OCI-LY1 (cell line): ENCODE measurements around the gene CSTB.

Experiments used
- EZH2 ChIP-seq: fragments of 200-600 bp; sonication (generic), shearing (Covaris generic); IDR thresholded peaks from 2 replicates; pipeline ENCODE4 v1.8.0; 2017; ENCODE audit warnings: borderline replicate concordance, mixed run types, mild to moderate bottlenecking, antibody characterized with exemption, low read length, moderate library complexity, mixed read lengths
- TF ChIP-seq, protein P1 (sequence below): fragments of 200-600 bp; sonication (generic), shearing (Covaris generic); IDR thresholded peaks from 2 replicates; pipeline ENCODE4 v1.5.1; 2017; ENCODE audit warnings: mild to moderate bottlenecking, antibody characterized with exemption, low read length, moderate library complexity, mixed read lengths

DNA sequence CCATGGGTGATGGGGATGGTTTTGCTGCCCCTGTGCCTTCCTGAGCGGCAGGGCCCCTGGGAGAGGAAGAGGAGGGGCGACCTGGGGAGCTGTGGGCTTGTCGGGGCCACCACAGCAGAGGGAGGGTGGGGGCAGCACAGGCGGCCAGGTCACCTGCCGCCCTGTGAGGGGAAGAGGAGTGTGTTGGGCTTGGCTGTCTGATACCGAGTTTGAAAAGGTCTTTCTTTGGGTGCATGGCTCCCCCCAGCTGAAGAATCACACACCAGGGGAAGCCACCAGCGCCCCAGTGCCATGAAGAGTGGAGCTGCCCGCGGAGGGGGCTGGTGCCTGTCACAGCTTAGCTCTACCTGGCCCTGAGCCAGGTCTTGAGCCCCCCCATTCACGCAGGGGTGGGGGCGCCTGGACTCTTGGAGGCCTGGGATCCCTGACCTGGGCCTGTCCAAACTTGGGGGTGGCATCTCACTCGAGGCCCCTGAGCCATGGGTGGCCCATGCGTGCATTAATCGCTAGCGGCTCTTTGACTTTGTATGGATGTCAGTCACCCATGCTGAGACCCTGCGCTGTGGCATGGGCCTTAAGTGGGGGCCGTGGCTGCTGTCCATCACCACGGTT is 26.4 kb downstream of the CSTB start:
- TF ChIP-seq, protein P1, sequence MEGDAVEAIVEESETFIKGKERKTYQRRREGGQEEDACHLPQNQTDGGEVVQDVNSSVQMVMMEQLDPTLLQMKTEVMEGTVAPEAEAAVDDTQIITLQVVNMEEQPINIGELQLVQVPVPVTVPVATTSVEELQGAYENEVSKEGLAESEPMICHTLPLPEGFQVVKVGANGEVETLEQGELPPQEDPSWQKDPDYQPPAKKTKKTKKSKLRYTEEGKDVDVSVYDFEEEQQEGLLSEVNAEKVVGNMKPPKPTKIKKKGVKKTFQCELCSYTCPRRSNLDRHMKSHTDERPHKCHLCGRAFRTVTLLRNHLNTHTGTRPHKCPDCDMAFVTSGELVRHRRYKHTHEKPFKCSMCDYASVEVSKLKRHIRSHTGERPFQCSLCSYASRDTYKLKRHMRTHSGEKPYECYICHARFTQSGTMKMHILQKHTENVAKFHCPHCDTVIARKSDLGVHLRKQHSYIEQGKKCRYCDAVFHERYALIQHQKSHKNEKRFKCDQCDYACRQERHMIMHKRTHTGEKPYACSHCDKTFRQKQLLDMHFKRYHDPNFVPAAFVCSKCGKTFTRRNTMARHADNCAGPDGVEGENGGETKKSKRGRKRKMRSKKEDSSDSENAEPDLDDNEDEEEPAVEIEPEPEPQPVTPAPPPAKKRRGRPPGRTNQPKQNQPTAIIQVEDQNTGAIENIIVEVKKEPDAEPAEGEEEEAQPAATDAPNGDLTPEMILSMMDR: no peak
- no peak for TF ChIP-seq EZH2
